HG03139 (cell line): Measurements from ENCODE around the gene RBM38.

Experiments
- ATAC-seq: cut with Tn5 transposase; IDR thresholded peaks from one replicate; pipeline ENCODE4 v1.9.1; 2021; ENCODE audit not compliant: unreplicated experiment

RBM38 gene

GRCh38 chr20:57389695-57390603 lies 1.2 kb upstream of the RBM38 start:
- no peak for ATAC-seq

- peak; percentile 3 for ATAC-seq
Measured at GRCh38 chr20:57391439-57392301, 474 bp downstream of the RBM38 start.

GRCh38 chr20:57392512-57393271 lies 1.5 kb downstream of the RBM38 start:
- no peak for ATAC-seq

GRCh38 chr20:57393321-57394120 lies 2.3 kb downstream of the RBM38 start:
- ATAC-seq, result no peak

- ATAC-seq, result no peak
Measured at GRCh38 chr20:57394121-57395082, 3.2 kb downstream of the RBM38 start.

- ATAC-seq, result no peak
Measured at GRCh38 chr20:57395111-57395966, 4.1 kb downstream of the RBM38 start.

- ATAC-seq, result no peak
Measured at GRCh38 chr20:57396212-57396983, 5.2 kb downstream of the RBM38 start.

- no peak for ATAC-seq
Measured at GRCh38 chr20:57396984-57397692, 5.9 kb downstream of the RBM38 start.

- no peak for ATAC-seq
Measured at GRCh38 chr20:57397693-57398108, 6.5 kb downstream of the RBM38 start.

GRCh38 chr20:57398231-57398821 lies 7.1 kb downstream of the RBM38 start:
- ATAC-seq, result peak; percentile 43

- no peak for ATAC-seq
Measured at GRCh38 chr20:57398901-57399535, 7.8 kb downstream of the RBM38 start.

- ATAC-seq, result peak; percentile 30
Measured at GRCh38 chr20:57399587-57400155, 8.5 kb downstream of the RBM38 start.

- ATAC-seq, result no peak
Measured at GRCh38 chr20:57400231-57400701, 9.1 kb downstream of the RBM38 start.

- no peak for ATAC-seq
Measured at GRCh38 chr20:57400821-57401564, 9.8 kb downstream of the RBM38 start.

GRCh38 chr20:57401565-57401918 lies 10.3 kb downstream of the RBM38 start:
- ATAC-seq, result no peak
